SK-N-MC (cell line): ENCODE measurements around the gene P2RY8.
"Not testable (repeated sequence)": the region's sequence is repeated elsewhere in the genome, so short reads cannot be mapped to it uniquely, and the experiment has no call there.

Source experiments
- EZH2 ChIP-seq: fragments of 200-600 bp; sonication (generic); IDR thresholded peaks from one replicate; pipeline ENCODE4 v1.6.1; 2017; ENCODE audit warnings: antibody characterized with exemption
- POLR2AphosphoS5 ChIP-seq: IDR thresholded peaks from 2 replicates; pipeline ENCODE4 v1.6.1; 2012; ENCODE audit warnings: mild to moderate bottlenecking, low read depth, low read length, borderline replicate concordance

GRCh38 chrX:1474593-1474992 is 62.4 kb downstream of the P2RY8 start:
- not testable (repeated sequence) for TF ChIP-seq EZH2, POLR2AphosphoS5
